C4-2B (cell line): ENCODE data around the gene PTX4.

Experiments used
- H3K27ac ChIP-seq: fragments of 450-650 bp; 2 replicates; pipeline ENCODE4 v1.5.1; 2017
- ZFX ChIP-seq: fragments of 450-650 bp; IDR thresholded peaks from 2 replicates; pipeline ENCODE4 v1.6.1; 2017
- TF ChIP-seq, protein P1 (sequence below): fragments of 450-650 bp; conservative IDR thresholded peaks from 2 replicates; pipeline ENCODE4 v1.5.1; 2017; ENCODE audit warnings: mild to moderate bottlenecking

PTX4 gene

DNA sequence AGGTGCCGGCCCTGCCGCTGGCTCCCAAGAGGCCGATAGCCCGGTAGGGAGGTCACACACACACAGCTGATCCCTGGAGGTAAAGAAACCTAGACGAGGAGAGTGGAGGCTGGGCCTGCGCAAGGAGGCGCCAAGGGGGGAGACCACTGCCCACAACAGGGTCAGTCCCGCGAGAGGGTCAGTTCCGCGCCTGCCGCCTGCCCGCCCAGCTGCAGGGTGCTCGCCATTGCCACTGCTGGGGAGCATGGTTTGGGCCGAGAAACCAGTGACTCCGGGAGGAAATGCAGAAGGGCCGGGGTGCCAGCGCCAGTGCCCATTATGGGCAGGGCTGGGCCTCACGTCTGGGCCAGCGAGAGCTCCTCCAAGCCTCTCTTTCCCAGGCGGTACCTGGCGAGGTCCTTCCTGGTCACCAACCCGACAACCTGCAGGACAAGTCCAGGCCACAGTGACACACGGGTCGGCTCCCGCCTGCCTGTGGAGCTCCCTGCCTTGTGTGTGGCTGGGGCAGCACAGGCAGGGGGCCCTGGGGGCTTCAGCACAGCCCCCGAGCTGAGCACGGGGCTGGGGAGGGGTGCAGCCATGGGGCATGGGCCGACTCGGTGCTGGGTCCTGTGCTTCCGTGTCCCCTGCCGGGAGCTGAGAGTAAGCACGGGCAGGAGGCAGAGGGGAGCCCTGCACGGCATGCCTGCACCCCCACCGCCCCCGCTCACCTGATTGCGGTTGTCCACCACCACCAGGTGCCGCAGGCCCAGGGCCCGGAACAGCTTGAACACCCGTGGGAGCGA lies 42.3 kb downstream of the PTX4 start:
- no peak overlapping the region for H3K27ac ChIP-seq
- TF ChIP-seq, protein P1, sequence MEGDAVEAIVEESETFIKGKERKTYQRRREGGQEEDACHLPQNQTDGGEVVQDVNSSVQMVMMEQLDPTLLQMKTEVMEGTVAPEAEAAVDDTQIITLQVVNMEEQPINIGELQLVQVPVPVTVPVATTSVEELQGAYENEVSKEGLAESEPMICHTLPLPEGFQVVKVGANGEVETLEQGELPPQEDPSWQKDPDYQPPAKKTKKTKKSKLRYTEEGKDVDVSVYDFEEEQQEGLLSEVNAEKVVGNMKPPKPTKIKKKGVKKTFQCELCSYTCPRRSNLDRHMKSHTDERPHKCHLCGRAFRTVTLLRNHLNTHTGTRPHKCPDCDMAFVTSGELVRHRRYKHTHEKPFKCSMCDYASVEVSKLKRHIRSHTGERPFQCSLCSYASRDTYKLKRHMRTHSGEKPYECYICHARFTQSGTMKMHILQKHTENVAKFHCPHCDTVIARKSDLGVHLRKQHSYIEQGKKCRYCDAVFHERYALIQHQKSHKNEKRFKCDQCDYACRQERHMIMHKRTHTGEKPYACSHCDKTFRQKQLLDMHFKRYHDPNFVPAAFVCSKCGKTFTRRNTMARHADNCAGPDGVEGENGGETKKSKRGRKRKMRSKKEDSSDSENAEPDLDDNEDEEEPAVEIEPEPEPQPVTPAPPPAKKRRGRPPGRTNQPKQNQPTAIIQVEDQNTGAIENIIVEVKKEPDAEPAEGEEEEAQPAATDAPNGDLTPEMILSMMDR: no peak
- no peak for TF ChIP-seq ZFX

DNA sequence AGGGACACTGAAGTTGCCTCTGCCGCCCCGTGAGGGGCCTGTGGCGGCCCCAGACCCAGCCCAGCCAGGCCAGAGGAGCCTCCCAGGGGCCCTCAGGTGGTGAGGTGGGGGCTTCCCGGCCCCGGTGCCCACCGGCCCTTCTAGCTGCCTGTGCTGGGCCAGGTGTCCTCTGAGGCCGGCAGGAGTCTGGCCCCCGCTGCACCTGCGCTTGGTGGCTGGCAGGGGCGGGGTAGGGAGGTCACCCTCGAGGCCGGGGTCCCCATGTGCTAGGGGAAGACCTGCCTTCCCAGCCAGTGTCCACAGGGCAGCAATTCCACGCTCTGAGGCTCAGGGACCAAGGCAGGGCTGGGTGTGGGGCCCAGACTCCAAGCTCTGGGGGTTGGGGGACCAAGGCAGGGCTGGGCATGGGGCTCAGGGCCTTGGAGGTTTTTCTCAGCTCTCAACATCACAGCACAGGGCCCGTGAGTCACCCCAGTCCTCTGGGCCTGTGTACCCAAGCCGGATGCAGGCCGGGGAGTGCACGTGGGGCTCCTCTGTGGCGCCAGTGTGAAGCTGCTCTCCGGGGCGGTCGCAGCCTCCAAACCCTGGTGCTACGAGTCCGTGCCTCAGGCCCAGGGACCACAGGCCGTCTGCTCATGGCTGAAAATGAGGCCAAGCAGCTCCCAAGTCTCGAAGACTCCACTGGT lies 43.1 kb downstream of the PTX4 start:
- TF ChIP-seq, protein P1: no peak
- no peak for TF ChIP-seq ZFX

DNA sequence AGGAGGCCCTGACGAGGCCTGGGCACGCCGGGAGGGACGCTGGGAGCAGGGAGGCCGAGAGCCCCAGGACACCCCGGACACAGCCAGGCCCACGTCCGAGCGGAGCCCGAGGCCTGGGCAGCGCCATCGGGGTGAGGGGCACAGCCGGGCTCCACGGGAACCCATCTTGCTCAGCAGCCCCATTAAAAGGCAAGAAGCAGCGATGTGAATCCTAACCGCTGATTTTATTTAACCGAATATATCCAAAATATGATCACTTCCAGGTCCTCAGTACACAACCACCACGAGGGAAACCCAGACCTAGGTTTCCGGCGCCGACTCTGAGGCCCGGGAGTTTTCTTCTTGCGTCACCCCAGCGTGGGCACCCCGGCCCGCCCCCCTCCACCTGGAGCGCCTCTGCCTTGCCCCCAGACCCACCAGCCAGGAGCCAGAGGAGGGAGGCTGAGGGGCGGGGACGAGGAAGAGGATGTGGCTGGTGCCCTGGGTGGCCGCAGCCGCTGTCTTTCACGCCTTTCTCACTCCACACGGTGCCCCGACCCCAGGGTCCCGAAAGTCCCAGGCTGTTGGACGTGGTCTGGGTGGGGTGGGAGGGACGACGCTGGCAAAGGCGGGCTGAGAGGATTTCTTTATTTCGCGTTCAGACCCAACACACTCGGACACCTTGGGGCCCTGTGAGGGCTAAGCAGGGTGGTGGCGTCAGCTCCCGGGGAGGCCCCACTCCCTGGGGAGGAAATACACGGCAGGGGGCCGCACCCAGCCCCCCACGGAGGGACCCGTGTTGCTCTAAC lies 43.8 kb downstream of the PTX4 start:
- TF ChIP-seq, protein P1: no peak
- no peak for TF ChIP-seq ZFX
- no peak overlapping the region for H3K27ac ChIP-seq

More for the DNA sequence above, 43.1 kb downstream of the PTX4 start:
- H3K27ac ChIP-seq: no peak overlapping the region

DNA sequence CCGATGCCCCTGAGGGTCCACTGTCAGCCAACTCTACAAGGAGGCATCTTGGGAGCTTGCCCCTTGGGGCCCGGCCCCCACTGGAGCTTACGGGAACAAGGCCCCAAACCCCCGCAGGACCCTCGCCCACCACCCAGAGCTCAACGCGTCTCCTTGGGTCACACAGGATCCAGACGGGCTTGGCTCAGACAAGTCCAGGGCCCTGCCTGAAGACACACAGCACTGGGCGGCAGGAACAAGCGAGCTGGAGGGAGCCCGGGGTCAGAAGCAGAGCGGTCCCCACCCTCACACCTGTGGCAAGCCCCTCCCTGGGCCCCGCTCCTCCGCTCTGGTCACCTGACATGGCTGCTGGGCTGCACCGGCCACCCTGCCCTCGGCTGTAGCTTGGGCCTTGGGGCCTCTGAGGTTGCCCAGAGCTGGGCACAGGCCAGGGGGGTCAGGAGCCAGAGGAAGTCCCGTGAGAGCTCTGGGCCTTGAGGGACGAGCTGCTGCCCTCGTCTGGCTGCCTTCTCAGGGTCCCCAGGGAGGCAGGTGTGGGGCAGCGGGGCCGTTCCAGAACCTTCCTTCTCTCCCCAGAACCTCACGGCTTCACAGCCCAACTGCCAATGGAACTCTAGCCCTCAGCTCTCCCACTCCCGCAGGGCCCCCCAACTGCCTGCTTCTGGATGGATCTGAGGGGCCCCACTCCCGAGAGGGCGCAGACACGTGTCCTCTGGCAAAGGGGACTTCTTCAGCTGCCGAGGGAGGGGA lies 44.6 kb downstream of the PTX4 start, which contains the start of gene CCDC154:
Gene CCDC154 (minus strand): TSS at position 577 of the 750 bp plus-strand sequence. CDS start 234 bp downstream, at position 343.
- H3K27ac ChIP-seq: no peak within 1 kb of the TSS
- TF ChIP-seq, protein P1: no peak
- TF ChIP-seq ZFX: no peak

DNA sequence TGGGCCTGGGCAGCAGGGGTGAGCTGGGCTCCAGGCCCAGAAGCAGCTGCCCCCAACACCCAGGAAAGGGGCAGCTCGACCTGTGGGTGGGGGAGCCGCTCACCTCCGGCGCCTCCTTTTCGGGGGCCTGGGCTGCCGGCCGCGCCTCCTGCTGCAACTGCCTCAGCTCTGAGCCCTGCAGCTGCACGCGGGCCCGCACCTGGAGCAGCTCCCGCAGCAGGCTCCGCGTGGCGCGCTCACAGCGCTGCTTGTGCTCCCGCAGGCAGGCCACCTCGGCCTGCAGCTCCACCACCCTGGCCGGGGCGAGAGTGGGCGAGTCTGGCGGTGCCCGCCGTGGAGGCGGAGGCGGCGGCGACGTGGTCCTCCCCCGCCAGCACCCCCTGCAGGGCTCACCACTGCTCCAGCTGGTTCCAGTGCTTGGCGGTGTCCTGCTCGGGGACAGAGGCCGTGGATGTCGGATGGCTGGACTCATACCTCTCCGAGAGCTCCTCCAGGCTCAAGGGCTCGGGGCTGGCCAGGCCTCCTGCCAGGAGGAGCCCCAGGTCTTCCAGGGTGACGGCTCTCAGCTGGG lies 45.3 kb downstream of the PTX4 start:
- TF ChIP-seq ZFX: no peak
- TF ChIP-seq, protein P1: no peak

DNA sequence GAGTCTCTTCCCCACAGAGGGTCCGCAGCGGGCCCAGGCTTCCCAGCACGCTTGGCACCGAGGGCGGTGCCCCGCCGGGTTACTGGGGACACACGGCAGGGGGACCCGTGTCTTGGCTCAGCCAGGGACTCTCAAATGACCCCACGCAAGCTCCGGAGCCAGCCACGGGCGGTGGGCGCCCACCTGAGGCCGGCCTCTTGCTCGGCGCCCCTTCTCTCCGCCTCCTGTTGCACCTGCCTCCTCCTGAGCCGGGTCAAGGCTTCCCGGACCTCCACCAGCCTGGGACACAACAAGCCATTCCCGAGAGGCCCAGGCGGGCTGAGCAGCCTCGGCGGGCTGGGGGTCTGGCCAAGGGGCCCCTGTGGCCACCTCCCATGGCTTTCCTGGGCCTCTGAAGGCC lies 46.0 kb downstream of the PTX4 start:
- no peak overlapping the region for H3K27ac ChIP-seq
- no peak for TF ChIP-seq ZFX
- TF ChIP-seq, protein P1: no peak

More for the DNA sequence above, 45.3 kb downstream of the PTX4 start:
- no peak overlapping the region for H3K27ac ChIP-seq
